Measurements from ENCODE around the gene ADRM1.

Gene ADRM1

GRCh38 chr20:62310757-62311121 lies 7.9 kb downstream of the ADRM1 start:
- no peaks in the 10 kb centered on the region for H3K4me1 ChIP-seq (ENCODE audit: control insufficient read depth, insufficient read depth, low read length)
- H3K27me3 ChIP-seq (ENCODE audit: control insufficient read depth, insufficient read depth, low read length, poor library complexity, severe bottlenecking) = no peaks in the 10 kb centered on the region
- H3K4me3 ChIP-seq (ENCODE audit: insufficient read depth, low read depth, low read length) = no peak overlapping the region
- no peak overlapping the region for H3K27ac ChIP-seq (ENCODE audit: insufficient read depth, low read depth, low read length, poor library complexity, severe bottlenecking)
- no peaks in the 10 kb centered on the region for H3K9me3 ChIP-seq (ENCODE audit: control insufficient read depth, low read length)
- 93% methylated on average over 25 of the region's 25 CpGs for WGBS, 2 experiments
- peaks cover 38% of the 10 kb centered on the region for H3K36me3 ChIP-seq (ENCODE audit: control insufficient read depth, insufficient read depth, low read length)

- H3K4me1 ChIP-seq (ENCODE audit: control insufficient read depth, insufficient read depth, low read length) = no peaks in the 10 kb centered on the region
- no peaks in the 10 kb centered on the region for H3K9me3 ChIP-seq (ENCODE audit: control insufficient read depth, low read length)
- H3K27ac ChIP-seq (ENCODE audit: insufficient read depth, low read depth, low read length, poor library complexity, severe bottlenecking) = no peak overlapping the region
- 96% methylated on average over 18 of the region's 18 CpGs for WGBS, 2 experiments
- H3K4me3 ChIP-seq (ENCODE audit: insufficient read depth, low read depth, low read length) = no peak overlapping the region
- peaks cover 35% of the 10 kb centered on the region for H3K36me3 ChIP-seq (ENCODE audit: control insufficient read depth, insufficient read depth, low read length)
- no peaks in the 10 kb centered on the region for H3K27me3 ChIP-seq (ENCODE audit: control insufficient read depth, insufficient read depth, low read length, poor library complexity, severe bottlenecking)
These were observed 8.4 kb downstream of the ADRM1 start for GRCh38 chr20:62311150-62311549.

- 95% methylated on average over 60 of the region's 60 CpGs for WGBS, 2 experiments
- Histone ChIP-seq H3K36me3 (ENCODE audit: control insufficient read depth, insufficient read depth, low read length) (peaks cover 28% of the 10 kb centered on the region), H3K27me3 (ENCODE audit: control insufficient read depth, insufficient read depth, low read length, poor library complexity, severe bottlenecking) (no peaks in the 10 kb centered on the region), H3K27ac (ENCODE audit: insufficient read depth, low read depth, low read length, poor library complexity, severe bottlenecking) (no peak overlapping the region), H3K4me1 (ENCODE audit: control insufficient read depth, insufficient read depth, low read length) (no peaks in the 10 kb centered on the region), H3K9me3 (ENCODE audit: control insufficient read depth, low read length) (no peaks in the 10 kb centered on the region), H3K4me3 (ENCODE audit: insufficient read depth, low read depth, low read length) (no peak overlapping the region)
These were observed 9.2 kb downstream of the ADRM1 start for GRCh38 chr20:62311832-62312661.

- Histone ChIP-seq H3K27me3 (ENCODE audit: control insufficient read depth, insufficient read depth, low read length, poor library complexity, severe bottlenecking) (no peaks in the 10 kb centered on the region), H3K4me1 (ENCODE audit: control insufficient read depth, insufficient read depth, low read length) (no peaks in the 10 kb centered on the region), H3K4me3 (ENCODE audit: insufficient read depth, low read depth, low read length) (no peak overlapping the region), H3K27ac (ENCODE audit: insufficient read depth, low read depth, low read length, poor library complexity, severe bottlenecking) (no peak overlapping the region), H3K9me3 (ENCODE audit: control insufficient read depth, low read length) (no peaks in the 10 kb centered on the region), H3K36me3 (ENCODE audit: control insufficient read depth, insufficient read depth, low read length) (peaks cover 29% of the 10 kb centered on the region)
- WGBS, 2 experiments = 94 to 97% methylated on average over 16 of the region's 16 CpGs
These were observed 9.8 kb downstream of the ADRM1 start for GRCh38 chr20:62312662-62312977.

- H3K4me3 ChIP-seq (ENCODE audit: insufficient read depth, low read depth, low read length) = no peak overlapping the region
- no peaks in the 10 kb centered on the region for H3K27me3 ChIP-seq (ENCODE audit: control insufficient read depth, insufficient read depth, low read length, poor library complexity, severe bottlenecking)
- H3K9me3 ChIP-seq (ENCODE audit: control insufficient read depth, low read length) = no peaks in the 10 kb centered on the region
- WGBS, 2 experiments = 97 to 99% methylated on average over 26 of the region's 26 CpGs
- H3K4me1 ChIP-seq (ENCODE audit: control insufficient read depth, insufficient read depth, low read length) = no peaks in the 10 kb centered on the region
- peaks cover 29% of the 10 kb centered on the region for H3K36me3 ChIP-seq (ENCODE audit: control insufficient read depth, insufficient read depth, low read length)
- no peak overlapping the region for H3K27ac ChIP-seq (ENCODE audit: insufficient read depth, low read depth, low read length, poor library complexity, severe bottlenecking)
These were observed 10.2 kb downstream of the ADRM1 start for GRCh38 chr20:62313021-62313420.

GRCh38 chr20:62313460-62314338 lies 10.9 kb downstream of the ADRM1 start:
- H3K9me3 ChIP-seq (ENCODE audit: control insufficient read depth, low read length) = no peaks in the 10 kb centered on the region
- no peaks in the 10 kb centered on the region for H3K27me3 ChIP-seq (ENCODE audit: control insufficient read depth, insufficient read depth, low read length, poor library complexity, severe bottlenecking)
- H3K4me1 ChIP-seq (ENCODE audit: control insufficient read depth, insufficient read depth, low read length) = no peaks in the 10 kb centered on the region
- peaks cover 27% of the 10 kb centered on the region for H3K36me3 ChIP-seq (ENCODE audit: control insufficient read depth, insufficient read depth, low read length)
- no peak overlapping the region for H3K4me3 ChIP-seq (ENCODE audit: insufficient read depth, low read depth, low read length)
- 95 to 96% methylated on average over 55 of the region's 55 CpGs for WGBS, 2 experiments
- no peak overlapping the region for H3K27ac ChIP-seq (ENCODE audit: insufficient read depth, low read depth, low read length, poor library complexity, severe bottlenecking)

- Histone ChIP-seq H3K27me3 (ENCODE audit: control insufficient read depth, insufficient read depth, low read length, poor library complexity, severe bottlenecking) (no peaks in the 10 kb centered on the region), H3K9me3 (ENCODE audit: control insufficient read depth, low read length) (no peaks in the 10 kb centered on the region), H3K27ac (ENCODE audit: insufficient read depth, low read depth, low read length, poor library complexity, severe bottlenecking) (no peak overlapping the region), H3K36me3 (ENCODE audit: control insufficient read depth, insufficient read depth, low read length) (peaks cover 28% of the 10 kb centered on the region), H3K4me1 (ENCODE audit: control insufficient read depth, insufficient read depth, low read length) (no peaks in the 10 kb centered on the region), H3K4me3 (ENCODE audit: insufficient read depth, low read depth, low read length) (no peak overlapping the region)
- WGBS, 2 experiments = 94 to 96% methylated on average over 12 of the region's 12 CpGs
These were observed 11.5 kb downstream of the ADRM1 start for GRCh38 chr20:62314339-62314638.

- Histone ChIP-seq H3K36me3 (ENCODE audit: control insufficient read depth, insufficient read depth, low read length) (peaks cover 28% of the 10 kb centered on the region), H3K27ac (ENCODE audit: insufficient read depth, low read depth, low read length, poor library complexity, severe bottlenecking) (no peak overlapping the region), H3K27me3 (ENCODE audit: control insufficient read depth, insufficient read depth, low read length, poor library complexity, severe bottlenecking) (no peaks in the 10 kb centered on the region), H3K4me3 (ENCODE audit: insufficient read depth, low read depth, low read length) (no peak overlapping the region), H3K9me3 (ENCODE audit: control insufficient read depth, low read length) (no peaks in the 10 kb centered on the region), H3K4me1 (ENCODE audit: control insufficient read depth, insufficient read depth, low read length) (no peaks in the 10 kb centered on the region)
- 96 to 97% methylated on average over 25 of the region's 25 CpGs for WGBS, 2 experiments
These were observed 12.0 kb downstream of the ADRM1 start for GRCh38 chr20:62314711-62315302.

GRCh38 chr20:62315773-62316172 lies 13.0 kb downstream of the ADRM1 start:
- H3K27me3 ChIP-seq (ENCODE audit: control insufficient read depth, insufficient read depth, low read length, poor library complexity, severe bottlenecking) = no peaks in the 10 kb centered on the region
- H3K9me3 ChIP-seq (ENCODE audit: control insufficient read depth, low read length) = no peaks in the 10 kb centered on the region
- no peaks in the 10 kb centered on the region for H3K4me1 ChIP-seq (ENCODE audit: control insufficient read depth, insufficient read depth, low read length)
- H3K36me3 ChIP-seq (ENCODE audit: control insufficient read depth, insufficient read depth, low read length) = peaks cover 28% of the 10 kb centered on the region
- H3K4me3 ChIP-seq (ENCODE audit: insufficient read depth, low read depth, low read length) = no peak overlapping the region
- WGBS, 2 experiments = 95% methylated on average over 12 of the region's 12 CpGs
- H3K27ac ChIP-seq (ENCODE audit: insufficient read depth, low read depth, low read length, poor library complexity, severe bottlenecking) = no peak overlapping the region
